H1 (cell line): ENCODE results near the gene OR2H1. TPM values are rescaled to one million over a fixed set of nuclear protein-coding genes. Genes with fewer than 3 reads are reported as not detected.

ENCODE experiments used
- CTCF ChIA-PET: fragments of 300-600 bp; sonication (Branson Sonifier 250); formaldehyde crosslinking; loops from one replicate; lab custom pipeline; 2021; ENCODE audit not compliant: partially characterized antibody; lab: Charles Lee
- POLR2A ChIA-PET: fragments of 300-600 bp; sonication (Branson Sonifier 250); formaldehyde crosslinking; loops from one replicate; lab custom pipeline; 2021; ENCODE audit warnings: inconsistent platforms; ENCODE audit not compliant: partially characterized antibody; lab: Charles Lee
- DNase-seq, 2 experiments: peaks; one replicate each; pipeline versions ENCODE4 v3.0.0 to v3.0.0-alpha.2; 2010 to 2022; ENCODE audit warnings: low spot score in 2 of 2, low read depth in 1 of 2, mixed read lengths in 1 of 2
- FAIRE-seq: peaks from 2 replicates; lab custom pipeline; 2011; peaks lifted over from hg19 to GRCh38; lab: Jason Lieb, UNC
- H2AFZ ChIP-seq: 2 replicates; pipeline ENCODE4 v1.8.1; 2012; ENCODE audit warnings: low read length, inconsistent platforms
- H2AK5ac ChIP-seq: 2 replicates; pipeline ENCODE4 v1.6.1; 2013; ENCODE audit warnings: low read depth, low read length
- H2BK120ac ChIP-seq: replicated peaks from 2 replicates; pipeline ENCODE3; 2013; ENCODE audit warnings: low read depth, low read length, inconsistent platforms
- H2BK12ac ChIP-seq: 2 replicates; pipeline ENCODE4 v1.6.1; 2013; ENCODE audit warnings: low read depth, low read length
- H2BK15ac ChIP-seq: 2 replicates; pipeline ENCODE4 v1.6.1; 2013; ENCODE audit warnings: low read length
- H2BK20ac ChIP-seq: 2 replicates; pipeline ENCODE4 v1.6.1; 2013; ENCODE audit warnings: low read length
- H2BK5ac ChIP-seq: 2 replicates; pipeline ENCODE4 v1.6.1; 2013; ENCODE audit warnings: low read depth, low read length
- H3K14ac ChIP-seq: 2 replicates; pipeline ENCODE4 v1.6.1; 2013; ENCODE audit warnings: inconsistent platforms; ENCODE audit not compliant: insufficient read length
- H3K18ac ChIP-seq: 2 replicates; pipeline ENCODE4 v1.6.1; 2013; ENCODE audit warnings: low read length; ENCODE audit errors: extremely low read depth
- H3K23ac ChIP-seq: 2 replicates; pipeline ENCODE4 v1.6.1; 2013; ENCODE audit warnings: inconsistent platforms; ENCODE audit not compliant: insufficient read length
- H3K23me2 ChIP-seq: 2 replicates; pipeline ENCODE4 v1.6.1; 2013; ENCODE audit warnings: low read depth, low read length
- H3K27ac ChIP-seq: 2 replicates; pipeline ENCODE4 v1.6.1; 2011; ENCODE audit warnings: low read depth, low read length, inconsistent platforms
- H3K27me3 ChIP-seq, 4 experiments: replicated peaks in 1 of 4; 1 replicate in 1 of 4; 2 replicates in 3 of 4; pipeline versions ENCODE4 v1.6.1 to v1.8.1; 2011 to 2013; ENCODE audit warnings: low read length in 3 of 4, mild to moderate bottlenecking in 3 of 4, inconsistent platforms in 2 of 4, mixed read lengths in 2 of 4, moderate library complexity in 1 of 4; ENCODE audit not compliant: control insufficient read depth in 3 of 4, insufficient read depth in 3 of 4; ENCODE audit errors: extremely low read depth in 1 of 4
- H3K36me3 ChIP-seq, 4 experiments: 2 replicates each; pipeline versions ENCODE4 v1.6.1 to v1.8.1; 2011 to 2013; ENCODE audit warnings: mild to moderate bottlenecking in 4 of 4, low read length in 3 of 4, moderate library complexity in 2 of 4, control low read depth in 1 of 4, inconsistent platforms in 1 of 4; ENCODE audit not compliant: insufficient read depth in 4 of 4, control insufficient read depth in 2 of 4
- H3K4ac ChIP-seq: replicated peaks from 2 replicates; pipeline ENCODE3; 2013; ENCODE audit warnings: low read length, low read depth, mixed read lengths, inconsistent platforms; ENCODE audit not compliant: insufficient read length
- H3K4me1 ChIP-seq, 4 experiments: replicated peaks in 1 of 4; 1 replicate in 1 of 4; 2 replicates in 3 of 4; pipeline versions ENCODE4 v1.6.1 to v1.8.1; 2011 to 2013; ENCODE audit warnings: low read length in 3 of 4, inconsistent platforms in 2 of 4, mixed read lengths in 1 of 4; ENCODE audit not compliant: insufficient read depth in 4 of 4, control insufficient read depth in 3 of 4
- H3K4me2 ChIP-seq, 2 experiments: 2 replicates each; pipeline versions ENCODE4 v1.6.1 to v1.8.1; 2011 to 2013; ENCODE audit warnings: low read depth in 2 of 2, low read length in 2 of 2, control low read depth in 1 of 2, inconsistent platforms in 1 of 2, mild to moderate bottlenecking in 1 of 2; ENCODE audit not compliant: insufficient read depth in 1 of 2
- H3K4me3 ChIP-seq, 4 experiments: fragments of 200-600, 300-600 bp in 1 of 4; sonication (generic), shearing (Covaris generic), sonication (Bioruptor Twin) in 1 of 4; 2 replicates each; pipeline versions ENCODE4 v1.5.1 to v1.8.1; 2011 to 2016; ENCODE audit warnings: low read length in 4 of 4, low read depth in 3 of 4, control low read depth in 2 of 4, inconsistent platforms in 2 of 4, mild to moderate bottlenecking in 2 of 4, mixed read lengths in 1 of 4, moderate library complexity in 1 of 4; ENCODE audit not compliant: insufficient read depth in 2 of 4; ENCODE audit errors: extremely low read depth in 1 of 4
- H3K56ac ChIP-seq: replicated peaks from 2 replicates; pipeline ENCODE3; 2013; ENCODE audit warnings: low read depth, mild to moderate bottlenecking, mixed read lengths, low read length, inconsistent platforms; ENCODE audit not compliant: insufficient read length
- H3K79me1 ChIP-seq: 2 replicates; pipeline ENCODE4 v1.6.1; 2013; ENCODE audit warnings: low read depth, low read length, control low read depth
- H3K79me2 ChIP-seq, 2 experiments: 2 replicates each; pipeline versions ENCODE4 v1.6.1 to v1.8.1; 2012 to 2013; ENCODE audit warnings: low read length in 2 of 2, mild to moderate bottlenecking in 2 of 2, inconsistent platforms in 1 of 2; ENCODE audit not compliant: insufficient read depth in 2 of 2, control insufficient read depth in 1 of 2
- H3K9ac ChIP-seq, 4 experiments: replicated peaks in 1 of 4; 1 replicate in 1 of 4; 2 replicates in 3 of 4; pipeline versions ENCODE4 v1.6.1 to v1.8.1; 2011 to 2013; ENCODE audit warnings: low read depth in 3 of 4, low read length in 3 of 4, control low read depth in 2 of 4, mild to moderate bottlenecking in 2 of 4, moderate library complexity in 2 of 4, inconsistent platforms in 1 of 4; ENCODE audit errors: extremely low read depth in 1 of 4
- H3K9me3 ChIP-seq, 2 experiments: 2 replicates each; pipeline versions ENCODE4 v1.6.1 to v1.8.1; 2012 to 2013; ENCODE audit warnings: mild to moderate bottlenecking in 2 of 2, moderate library complexity in 2 of 2, control low read depth in 1 of 2, inconsistent platforms in 1 of 2, low read depth in 1 of 2, low read length in 1 of 2, mixed read lengths in 1 of 2; ENCODE audit not compliant: insufficient read depth in 2 of 2
- H4K20me1 ChIP-seq, 2 experiments: replicated peaks in 1 of 2; 2 replicates each; pipeline versions ENCODE3 to v1.8.1; 2011 to 2013; ENCODE audit warnings: inconsistent platforms in 2 of 2, low read length in 2 of 2, mild to moderate bottlenecking in 1 of 2; ENCODE audit not compliant: insufficient read depth in 2 of 2, control insufficient read depth in 1 of 2
- H4K5ac ChIP-seq: 2 replicates; pipeline ENCODE4 v1.6.1; 2013; ENCODE audit warnings: low read length, low read depth, mixed read lengths, inconsistent platforms; ENCODE audit not compliant: insufficient read length
- H4K8ac ChIP-seq: 2 replicates; pipeline ENCODE4 v1.8.0; 2013; ENCODE audit warnings: mild to moderate bottlenecking, moderate library complexity, low read length, inconsistent platforms; ENCODE audit not compliant: insufficient read depth; ENCODE audit errors: extremely low read depth
- H4K91ac ChIP-seq: replicated peaks from 2 replicates; pipeline ENCODE3; 2013; ENCODE audit warnings: low read length, mixed read lengths, inconsistent platforms; ENCODE audit not compliant: insufficient read length
- CTBP2 ChIP-seq: IDR thresholded peaks from 2 replicates; pipeline ENCODE4 v1.7.0; 2011; ENCODE audit warnings: borderline replicate concordance, mild to moderate bottlenecking, moderate library complexity, mixed read lengths, low read length; ENCODE audit not compliant: insufficient read depth, insufficient read length
- EP300 ChIP-seq, 2 experiments: IDR thresholded peaks; 1 replicate in 1 of 2; 2 replicates in 1 of 2; pipeline ENCODE4 v1.6.1; 2011 to 2012; ENCODE audit warnings: low read depth in 2 of 2, low read length in 2 of 2, mild to moderate bottlenecking in 2 of 2, borderline replicate concordance in 1 of 2, inconsistent platforms in 1 of 2, moderate library complexity in 1 of 2
- EZH2 ChIP-seq: fragments of 200-600 bp; sonication (generic); IDR thresholded peaks from 2 replicates; pipeline ENCODE4 v1.7.1; 2012; ENCODE audit warnings: low read depth, mild to moderate bottlenecking, moderate library complexity, low read length, inconsistent platforms; ENCODE audit not compliant: severe bottlenecking
- FOSL1 ChIP-seq: IDR thresholded peaks from 2 replicates; pipeline ENCODE4 v1.6.1; 2011; ENCODE audit warnings: mild to moderate bottlenecking, low read depth, low read length, moderate library complexity; ENCODE audit not compliant: insufficient read depth
- PHF8 ChIP-seq: fragments of 200-600 bp; sonication (generic); conservative IDR thresholded peaks from 2 replicates; pipeline ENCODE4 v1.7.1; 2012; ENCODE audit warnings: low read depth, mild to moderate bottlenecking, inconsistent platforms, low read length, moderate library complexity
- RXRA ChIP-seq: IDR thresholded peaks from 2 replicates; pipeline ENCODE4 v1.6.1; 2011; ENCODE audit warnings: low read depth, mild to moderate bottlenecking, low read length, moderate library complexity; ENCODE audit not compliant: insufficient read depth
- SAP30 ChIP-seq: fragments of 300-600 bp; sonication (generic); IDR thresholded peaks from 2 replicates; pipeline ENCODE4 v1.7.1; 2012; ENCODE audit warnings: low read length, moderate library complexity, mild to moderate bottlenecking, inconsistent platforms; ENCODE audit not compliant: insufficient read depth, insufficient replicate concordance
- SP1 ChIP-seq: IDR thresholded peaks from 2 replicates; pipeline ENCODE4 v1.6.1; 2011; ENCODE audit warnings: low read depth, low read length
- TEAD4 ChIP-seq: IDR thresholded peaks from 2 replicates; pipeline ENCODE4 v1.6.1; 2012; ENCODE audit warnings: low read depth, low read length, inconsistent platforms, mixed read lengths
- WGBS, 2 experiments: shearing (Covaris generic) in 1 of 2; methylation state at CpG; one replicate each; pipeline versions ENCODE4 v1.1.6 to v1.1.7; 2013 to 2015; ENCODE audit warnings: low lambda C conversion rate in 2 of 2, mixed read lengths in 2 of 2, inconsistent platforms in 1 of 2, low coverage in 1 of 2, missing lambda C conversion rate in 1 of 2; ENCODE audit not compliant: insufficient replicate concordance in 2 of 2, insufficient coverage in 1 of 2, insufficient read length in 1 of 2; ENCODE audit errors: extremely low coverage in 1 of 2, missing lambda C conversion rate in 1 of 2; 5-methylcytosine and 5-hydroxymethylcytosine counted together
- polyA plus RNA-seq, 7 experiments: library from polyadenylated mRNA; depleted of rRNA in 3 of 7; stranded (reverse) in 5 of 7; unstranded in 2 of 7; fragments of >200 nt in 5 of 7; fragments of 200-250 nt in 2 of 7; gene quantifications; 1 replicate in 5 of 7; 2 replicates in 1 of 7; 4 replicates in 1 of 7; pipeline versions ENCODE4 v1.2.1 to v1.2.3, GENCODE V29; 2011 to 2013; ENCODE audit warnings: missing spikeins in 2 of 7, mixed read lengths in 2 of 7
- total RNA-seq: library from RNA; stranded (reverse); fragmentation: NEBNext Ultra II Directional; extraction: Animal tissue kit (Norgen Biotek cat#: 25700); gene quantifications from 2 replicates; pipeline ENCODE4 v1.2.1, GENCODE V29; 2021

The OR2H1 gene
- total and polyA plus RNA-seq, 2 of the 8 experiments (the other 6 are each of a cell fraction or from before 2014, with no cell fraction given), result not detected

DNA sequence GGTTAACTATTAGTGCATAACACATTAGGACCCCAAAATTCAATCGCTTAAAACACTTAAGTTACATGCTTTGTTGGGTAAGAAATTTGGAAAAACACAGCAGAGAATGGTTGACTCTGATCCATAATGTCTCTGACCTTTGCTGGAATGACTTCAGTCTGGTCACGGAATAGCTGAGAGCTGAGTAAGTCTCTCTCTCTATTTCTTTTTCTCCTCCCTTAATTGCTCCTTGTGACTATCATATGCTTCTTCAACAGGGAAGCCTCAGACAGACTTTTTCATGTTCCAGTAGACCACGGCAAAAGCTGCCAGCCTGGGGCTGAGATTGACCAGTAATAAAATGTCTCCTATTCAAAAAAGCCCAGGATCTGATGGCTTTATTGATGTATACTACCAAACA is 37.4 kb upstream of the OR2H1 start:
- Histone ChIP-seq H3K18ac (no peak overlapping the region), H3K79me1 (no peaks in the 10 kb centered on the region), H3K36me3 (no peaks in the 10 kb centered on the region), H3K9me3 (no peaks in the 10 kb centered on the region), H3K79me2 (no peaks in the 10 kb centered on the region), H2AFZ (no peak overlapping the region), H2BK20ac (no peak overlapping the region), H2BK12ac (no peak overlapping the region), H3K14ac (no peak overlapping the region), H2BK5ac (no peak overlapping the region), H3K4me3 (no peak overlapping the region), H3K23me2 (no peaks in the 10 kb centered on the region), H3K27ac (no peak overlapping the region), H4K8ac (no peak overlapping the region), H2BK120ac (no peak overlapping the region), H3K4me1 (no peaks in the 10 kb centered on the region), H3K23ac (no peak overlapping the region), H4K91ac (no peak overlapping the region), H3K27me3 (no peaks in the 10 kb centered on the region), H3K9ac (no peak overlapping the region), H3K4me2 (no peak overlapping the region)
- CTCF ChIA-PET, result no interaction called here
- DNase-seq, result no peak
- TF ChIP-seq EZH2 (no peak), PHF8 (no peak), TEAD4 (no peak), SAP30 (no peak), SP1 (no peak), FOSL1 (no peak), RXRA (no peak), CTBP2 (no peak), EP300 (IDR thresholded peaks at IDR 0.05; ENCODE audit: borderline replicate concordance in 1 of 2, low read depth in 2 of 2, low read length in 2 of 2) (no peak)
- TF ChIP-seq, all 59 proteins: peak for 0
- Histone ChIP-seq H3K4ac (no peak overlapping the region), H3K56ac (no peak overlapping the region), H2AK5ac (no peak overlapping the region), H4K20me1 (no peaks in the 10 kb centered on the region), H2BK15ac (no peak overlapping the region), H4K5ac (no peak overlapping the region)
- no peak for FAIRE-seq
- whole genome bisulfite sequencing, 2 experiments, result 93% methylated on average over 3 of the region's 3 CpGs; no CpG with 5 or more reads in 1 of the 2 experiments
- POLR2A ChIA-PET, result no interaction called here
